Measurements from ENCODE around the gene KDM3B.

- no peak for TF ChIP-seq POLR2A (IDR thresholded peaks at IDR 0.05)
- TF ChIP-seq CTCF (IDR thresholded peaks at IDR 0.05), result no peak
Measured at GRCh38 chr5:138435943-138436342, 83.5 kb downstream of the KDM3B start.

All from adrenal gland (tissue), 5 donors.